HL-60 (cell line): ENCODE results near the gene NUSAP1.
"Not testable (repeated sequence)": the region's sequence is repeated elsewhere in the genome, so short reads cannot be mapped to it uniquely, and the experiment has no call there.

Experiments
- DNase-seq, 2 experiments: peaks; one replicate each; pipeline ENCODE4 v3.0.0-alpha.2; 2010 to 2020; ENCODE audit warnings: low read depth in 1 of 2, low spot score in 1 of 2
- H3K27ac ChIP-seq: fragments of 250-450 bp; sonication (Bioruptor Pico); replicated peaks from 2 replicates; pipeline ENCODE4 v1.5.1; 2020; ENCODE audit warnings: mild to moderate bottlenecking, moderate library complexity
- H3K27me3 ChIP-seq: fragments of 250-450 bp; sonication (Bioruptor Pico); 2 replicates; pipeline ENCODE4 v1.5.1; 2021; ENCODE audit warnings: mild to moderate bottlenecking, moderate library complexity; ENCODE audit not compliant: insufficient read depth, poor library complexity, severe bottlenecking
- H3K4me3 ChIP-seq: replicated peaks from 2 replicates; pipeline ENCODE4 v1.5.1; 2011; ENCODE audit warnings: mild to moderate bottlenecking, control low read depth, low read length; ENCODE audit not compliant: insufficient read depth
- GABPA ChIP-seq: IDR thresholded peaks from 2 replicates; pipeline ENCODE4 v1.6.1; 2012; ENCODE audit warnings: low read depth
- POLR2AphosphoS5 ChIP-seq: IDR thresholded peaks from 2 replicates; pipeline ENCODE4 v1.6.1; 2012; ENCODE audit warnings: low read depth
- SPI1 ChIP-seq: IDR thresholded peaks from 2 replicates; pipeline ENCODE4 v1.6.1; 2012; ENCODE audit warnings: low read depth, mild to moderate bottlenecking, borderline replicate concordance
- TF ChIP-seq, protein P1 (sequence below): IDR thresholded peaks from 2 replicates; pipeline ENCODE4 v1.6.1; 2012; ENCODE audit warnings: low read depth; ENCODE audit not compliant: insufficient replicate concordance
- TF ChIP-seq, protein P2 (sequence below): IDR thresholded peaks from one replicate; pipeline ENCODE4 v1.5.1; 2011; ENCODE audit warnings: low read length, control low read depth, inconsistent platforms; ENCODE audit not compliant: insufficient read depth

NUSAP1 gene

DNA sequence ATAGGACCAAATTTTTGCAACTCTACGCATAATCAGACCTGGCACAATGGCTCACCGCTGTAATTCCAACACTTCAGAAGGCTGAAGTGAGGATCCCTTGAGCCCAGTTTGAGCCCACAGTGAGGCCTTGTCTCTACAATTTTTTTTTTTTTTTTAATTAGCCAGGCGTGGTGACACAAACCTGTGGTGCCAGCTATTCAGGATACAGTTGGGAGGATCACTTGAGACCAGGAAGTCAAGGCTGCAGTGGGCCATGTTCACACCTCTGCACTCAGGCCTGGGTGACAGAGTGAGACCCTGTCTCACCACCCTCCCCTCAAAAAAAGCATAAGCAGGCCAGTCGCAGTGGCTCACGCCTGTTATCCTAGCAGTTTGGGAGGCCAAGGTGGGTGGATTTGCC lies 25.0 kb upstream of the NUSAP1 start:
- no peaks in the 10 kb centered on the region for H3K27me3 ChIP-seq
- no peak overlapping the region for H3K27ac ChIP-seq
- DNase-seq, result no peak
- TF ChIP-seq GABPA, result no peak
- TF ChIP-seq, protein P1, sequence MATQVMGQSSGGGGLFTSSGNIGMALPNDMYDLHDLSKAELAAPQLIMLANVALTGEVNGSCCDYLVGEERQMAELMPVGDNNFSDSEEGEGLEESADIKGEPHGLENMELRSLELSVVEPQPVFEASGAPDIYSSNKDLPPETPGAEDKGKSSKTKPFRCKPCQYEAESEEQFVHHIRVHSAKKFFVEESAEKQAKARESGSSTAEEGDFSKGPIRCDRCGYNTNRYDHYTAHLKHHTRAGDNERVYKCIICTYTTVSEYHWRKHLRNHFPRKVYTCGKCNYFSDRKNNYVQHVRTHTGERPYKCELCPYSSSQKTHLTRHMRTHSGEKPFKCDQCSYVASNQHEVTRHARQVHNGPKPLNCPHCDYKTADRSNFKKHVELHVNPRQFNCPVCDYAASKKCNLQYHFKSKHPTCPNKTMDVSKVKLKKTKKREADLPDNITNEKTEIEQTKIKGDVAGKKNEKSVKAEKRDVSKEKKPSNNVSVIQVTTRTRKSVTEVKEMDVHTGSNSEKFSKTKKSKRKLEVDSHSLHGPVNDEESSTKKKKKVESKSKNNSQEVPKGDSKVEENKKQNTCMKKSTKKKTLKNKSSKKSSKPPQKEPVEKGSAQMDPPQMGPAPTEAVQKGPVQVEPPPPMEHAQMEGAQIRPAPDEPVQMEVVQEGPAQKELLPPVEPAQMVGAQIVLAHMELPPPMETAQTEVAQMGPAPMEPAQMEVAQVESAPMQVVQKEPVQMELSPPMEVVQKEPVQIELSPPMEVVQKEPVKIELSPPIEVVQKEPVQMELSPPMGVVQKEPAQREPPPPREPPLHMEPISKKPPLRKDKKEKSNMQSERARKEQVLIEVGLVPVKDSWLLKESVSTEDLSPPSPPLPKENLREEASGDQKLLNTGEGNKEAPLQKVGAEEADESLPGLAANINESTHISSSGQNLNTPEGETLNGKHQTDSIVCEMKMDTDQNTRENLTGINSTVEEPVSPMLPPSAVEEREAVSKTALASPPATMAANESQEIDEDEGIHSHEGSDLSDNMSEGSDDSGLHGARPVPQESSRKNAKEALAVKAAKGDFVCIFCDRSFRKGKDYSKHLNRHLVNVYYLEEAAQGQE, result no peak
- H3K4me3 ChIP-seq, result no peak overlapping the region

DNA sequence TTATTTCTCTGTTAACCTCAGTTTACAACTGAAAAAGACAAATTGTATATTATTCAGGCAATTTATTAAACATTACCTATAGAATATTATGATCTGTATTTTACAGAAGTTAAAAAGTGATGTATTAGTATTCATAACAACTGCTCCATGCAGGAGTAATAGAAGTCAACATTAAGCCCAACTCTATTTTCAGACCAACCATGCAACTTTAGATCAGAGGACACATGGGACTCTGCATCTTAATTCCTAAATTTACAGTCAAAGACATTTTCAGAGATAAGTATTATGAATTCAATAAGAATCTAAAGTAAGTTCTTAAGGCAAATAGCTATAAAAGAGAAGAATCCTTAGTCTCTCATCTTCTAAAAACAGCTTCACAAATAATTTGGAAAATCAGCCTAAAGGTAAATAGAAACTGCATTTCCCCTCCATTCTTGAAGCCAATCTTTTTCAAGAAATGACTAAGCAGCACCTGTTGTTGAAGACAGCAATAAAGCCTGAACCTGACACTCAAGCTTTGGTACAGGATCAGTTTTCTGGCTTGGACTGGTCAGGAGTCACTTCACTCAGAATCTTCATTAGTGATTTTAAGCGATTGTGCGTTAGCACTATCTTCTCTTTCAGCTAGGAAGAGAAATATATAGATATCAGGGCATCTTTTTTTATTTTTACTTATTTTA lies 23.3 kb upstream of the NUSAP1 start:
- H3K27me3 ChIP-seq, result no peaks in the 10 kb centered on the region
- no peak overlapping the region for H3K27ac ChIP-seq
- no peak for DNase-seq
- H3K4me3 ChIP-seq, result no peak overlapping the region
- TF ChIP-seq SPI1 (no peak), POLR2AphosphoS5 (no peak), GABPA (no peak)
- TF ChIP-seq, protein P2, sequence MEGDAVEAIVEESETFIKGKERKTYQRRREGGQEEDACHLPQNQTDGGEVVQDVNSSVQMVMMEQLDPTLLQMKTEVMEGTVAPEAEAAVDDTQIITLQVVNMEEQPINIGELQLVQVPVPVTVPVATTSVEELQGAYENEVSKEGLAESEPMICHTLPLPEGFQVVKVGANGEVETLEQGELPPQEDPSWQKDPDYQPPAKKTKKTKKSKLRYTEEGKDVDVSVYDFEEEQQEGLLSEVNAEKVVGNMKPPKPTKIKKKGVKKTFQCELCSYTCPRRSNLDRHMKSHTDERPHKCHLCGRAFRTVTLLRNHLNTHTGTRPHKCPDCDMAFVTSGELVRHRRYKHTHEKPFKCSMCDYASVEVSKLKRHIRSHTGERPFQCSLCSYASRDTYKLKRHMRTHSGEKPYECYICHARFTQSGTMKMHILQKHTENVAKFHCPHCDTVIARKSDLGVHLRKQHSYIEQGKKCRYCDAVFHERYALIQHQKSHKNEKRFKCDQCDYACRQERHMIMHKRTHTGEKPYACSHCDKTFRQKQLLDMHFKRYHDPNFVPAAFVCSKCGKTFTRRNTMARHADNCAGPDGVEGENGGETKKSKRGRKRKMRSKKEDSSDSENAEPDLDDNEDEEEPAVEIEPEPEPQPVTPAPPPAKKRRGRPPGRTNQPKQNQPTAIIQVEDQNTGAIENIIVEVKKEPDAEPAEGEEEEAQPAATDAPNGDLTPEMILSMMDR, result no peak
- TF ChIP-seq, protein P1, result no peak

DNA sequence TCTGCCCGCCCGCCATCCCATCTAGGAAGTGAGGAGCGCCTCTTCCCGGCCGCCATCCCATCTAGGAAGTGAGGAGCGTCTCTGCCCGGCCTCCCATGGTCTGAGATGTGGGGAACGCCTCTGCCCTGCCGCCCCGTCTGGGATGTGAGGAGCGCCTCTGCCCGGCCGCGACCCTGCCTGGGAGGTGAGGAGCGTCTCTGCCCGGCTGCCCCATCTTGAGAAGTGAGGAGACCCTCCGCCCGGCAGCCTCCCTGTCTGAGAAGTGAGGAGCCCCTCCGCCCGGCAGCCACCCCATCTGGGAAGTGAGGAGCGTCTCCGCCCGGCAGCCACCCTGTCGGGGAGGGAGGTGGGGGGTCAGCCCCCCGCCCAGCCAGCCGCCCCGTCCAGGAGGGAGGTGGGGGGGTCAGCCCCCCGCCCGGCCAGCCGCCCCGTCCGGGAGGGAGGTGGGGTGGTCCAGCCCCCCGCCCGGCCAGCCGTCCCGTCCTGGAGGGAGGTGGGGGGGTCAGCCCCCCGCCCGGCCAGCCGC lies 11.8 kb upstream of the NUSAP1 start:
- H3K4me3 ChIP-seq, H3K27ac ChIP-seq, H3K27me3 ChIP-seq, DNase-seq: not testable (repeated sequence)

DNA sequence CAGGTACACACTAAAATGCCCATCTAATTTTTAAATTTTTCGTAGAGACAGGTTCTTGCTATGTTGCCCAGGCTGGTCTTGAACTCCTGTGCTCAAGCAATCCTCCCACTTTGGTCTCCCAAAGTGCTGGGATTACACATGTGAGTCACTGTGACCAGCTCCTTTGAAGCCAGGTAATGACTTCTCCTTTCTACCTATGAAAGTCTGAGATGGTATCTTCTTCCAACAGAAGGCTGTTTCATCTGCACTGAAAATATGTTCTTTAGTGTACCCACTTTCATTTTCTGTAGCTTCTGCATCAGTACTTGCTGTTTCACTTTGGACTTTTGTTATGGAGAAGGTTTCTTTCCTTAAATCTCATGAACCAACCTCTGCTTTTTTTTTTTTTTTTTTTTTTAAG lies 9.1 kb upstream of the NUSAP1 start:
- Histone ChIP-seq H3K4me3 (no peak overlapping the region), H3K27ac (no peak overlapping the region), H3K27me3 (no peaks in the 10 kb centered on the region)
- DNase-seq, result no peak
- TF ChIP-seq POLR2AphosphoS5 (no peak), GABPA (no peak), SPI1 (no peak)
- TF ChIP-seq, protein P1, result no peak
- TF ChIP-seq, protein P2, result no peak
